ENCODE results near the gene G6PC1. TPM values are rescaled to one million over a fixed set of nuclear protein-coding genes. Genes with fewer than 3 reads are reported as not detected.
A peak's percentile ranks its signal among the peaks of the same experiment; 100 is the strongest.

The G6PC1 gene
- total RNA-seq, 4 donors from 2014 or later: not detected

GRCh38 chr17:42946812-42947211, 46.2 kb downstream of the G6PC1 start:
- H3K27me3 ChIP-seq: no peaks in the 10 kb centered on the region
- ATAC-seq: no peak
- WGBS, 2 donors (ENCODE audit: low coverage in 1 of 2): 76 to 100% methylated on average over 1 of the region's 1 CpG
- peaks cover 0 to 23% (median 5%) of the 10 kb centered on the region in 3 donors for H3K4me1 ChIP-seq
- peak overlapping the region in 1 of 4 donors; percentile 72 for H3K27ac ChIP-seq
- TF ChIP-seq POLR2A (IDR thresholded peaks at IDR 0.05) (no peak), POLR2AphosphoS5 (IDR thresholded peaks at IDR 0.05) (no peak), EP300 (IDR thresholded peaks at IDR 0.05) (no peak)
- H3K4me3 ChIP-seq: no peak overlapping the region
- H3K9me3 ChIP-seq: no peaks in the 10 kb centered on the region
- H3K36me3 ChIP-seq: peaks cover 0 to 39% of the 10 kb centered on the region in 2 donors

GRCh38 chr17:42950044-42950783, 49.6 kb downstream of the G6PC1 start:
- TF ChIP-seq CTCF (IDR thresholded peaks at IDR 0.05): no peak
- Histone ChIP-seq H3K4me3 (no peak overlapping the region), H3K27me3 (no peaks in the 10 kb centered on the region), H3K36me3 (peaks cover 0 to 73% of the 10 kb centered on the region in 2 donors), H3K9me3 (no peaks in the 10 kb centered on the region), H3K4me1 (peaks cover 0 to 16% (median 3%) of the 10 kb centered on the region in 3 donors), H3K27ac (no peak overlapping the region)
- 86 to 87% methylated on average over 9 to 10 of the region's 13 CpGs for WGBS, 2 donors (ENCODE audit: low coverage in 1 of 2)
- ATAC-seq: no peak

Small RNA genes within 50 kb of the gene (small RNA-seq; reads per million reads assigned to genes)
- gene RF00561 (0 reads per million in 4 donors), gene RNU6-287P (0 reads per million in 4 donors)

Other genes with a start within 250 kb of the G6PC1 start
- 10 to 100 TPM; 19.7 to 57.3 (median 33.7) TPM for gene TUBG2, start 241.5 kb upstream of the G6PC1 start, total RNA-seq
- 10 to 100 TPM; 13.7 to 40.8 (median 23.4) TPM for gene PLEKHH3, start 223.8 kb upstream of the G6PC1 start, total RNA-seq
- 1 to 10 TPM; 1.0 to 4.6 (median 1.5) TPM for gene CCR10, start 219.0 kb upstream of the G6PC1 start, total RNA-seq
- gene CNTNAP1, start 218.3 kb upstream of the G6PC1 start, total RNA-seq: 10 to 100 TPM in 1 of 4 donors, 1 to 10 TPM in 3; 1.7 to 14.5 (median 9.1) TPM
- 10 to 100 TPM; 57.2 to 90.4 (median 59.7) TPM for gene EZH1, start 155.8 kb upstream of the G6PC1 start, total RNA-seq
- 10 to 100 TPM in 3 of 4 donors, 1 to 10 TPM in 1; 4.0 to 27.4 (median 21.5) TPM for gene RAMP2, start 139.6 kb upstream of the G6PC1 start, total RNA-seq
- gene VPS25, start 127.3 kb upstream of the G6PC1 start, total RNA-seq: 10 to 100 TPM; 43.1 to 64.0 (median 44.8) TPM
- 1 to 10 TPM in 3 of 4 donors, under 1 TPM in 1; 0.78 to 6.7 (median 1.6) TPM for gene WNK4, start 120.2 kb upstream of the G6PC1 start, total RNA-seq
- gene COA3, start 102.1 kb upstream of the G6PC1 start, total RNA-seq: 10 to 100 TPM; 55.3 to 81.4 (median 66.8) TPM
- under 1 TPM in 3 of 4 donors, not detected in 1; 0.20 to 0.93 (median 0.78) TPM for gene CNTD1, start 101.9 kb upstream of the G6PC1 start, total RNA-seq
- 100 to 1,000 TPM; 143 to 185 (median 155) TPM for gene BECN1, start 76.5 kb upstream of the G6PC1 start, total RNA-seq
- 100 to 1,000 TPM in 1 of 4 donors, 10 to 100 TPM in 3; 60.7 to 109 (median 82.0) TPM for gene PSME3, start 67.4 kb upstream of the G6PC1 start, total RNA-seq
- gene AOC2, start 56.2 kb upstream of the G6PC1 start, total RNA-seq: 1 to 10 TPM in 3 of 4 donors, under 1 TPM in 1; 0.81 to 1.7 (median 1.4) TPM
- gene AOC3, start 49.6 kb upstream of the G6PC1 start, total RNA-seq: 100 to 1,000 TPM in 2 of 4 donors, 10 to 100 TPM in 2; 48.3 to 196 (median 108) TPM
- gene AARSD1, start 63.7 kb downstream of the G6PC1 start, total RNA-seq: 10 to 100 TPM; 10.9 to 39.5 (median 26.3) TPM
- 10 to 100 TPM in 2 of 4 donors, 1 to 10 TPM in 2; 5.5 to 19.6 (median 10.1) TPM for gene PTGES3L, start 79.3 kb downstream of the G6PC1 start, total RNA-seq
- 10 to 100 TPM; 16.4 to 20.9 (median 19.4) TPM for gene RUNDC1, start 79.8 kb downstream of the G6PC1 start, total RNA-seq
- 1,000 to 10,000 TPM in 3 of 4 donors, 100 to 1,000 TPM in 1; 854 to 1,510 (median 1,196) TPM for gene RPL27, start 97.6 kb downstream of the G6PC1 start, total RNA-seq
- 10 to 100 TPM; 17.1 to 27.9 (median 22.9) TPM for gene IFI35, start 106.0 kb downstream of the G6PC1 start, total RNA-seq
- 100 to 1,000 TPM in 3 of 4 donors, 10 to 100 TPM in 1; 89.2 to 187 (median 139) TPM for gene VAT1, start 121.6 kb downstream of the G6PC1 start, total RNA-seq
- gene RND2, start 124.4 kb downstream of the G6PC1 start, total RNA-seq: 1 to 10 TPM; 1.5 to 4.5 (median 2.5) TPM
- gene BRCA1, start 224.6 kb downstream of the G6PC1 start, total RNA-seq: 1 to 10 TPM; 4.9 to 7.9 (median 6.1) TPM

Measured in gastroesophageal sphincter (tissue), 4 donors.